Neural progenitor cell (in vitro differentiated cells): ENCODE results near the gene EPB41L4A. TPM values are rescaled to one million over a fixed set of nuclear protein-coding genes. Genes with fewer than 3 reads are reported as not detected.

Source experiments
- DNase-seq: peaks from one replicate; pipeline ENCODE4 v3.0.0-alpha.2; 2016; ENCODE audit warnings: low spot score
- H2AFZ ChIP-seq: fragments of 200-600 bp; sonication (generic); replicated peaks from 2 replicates; pipeline ENCODE4 v1.6.1; 2016; ENCODE audit warnings: antibody characterized with exemption
- H3F3A ChIP-seq: fragments of 200-600 bp; sonication (generic); 2 replicates; pipeline ENCODE4 v1.6.1; 2016; ENCODE audit warnings: antibody characterized with exemption, low read depth
- H3K27ac ChIP-seq: fragments of 200-600 bp; sonication (generic); 2 replicates; pipeline ENCODE4 v1.5.1; 2016; ENCODE audit warnings: mild to moderate bottlenecking
- H3K27me3 ChIP-seq: fragments of 200-600 bp; sonication (generic); 2 replicates; pipeline ENCODE4 v1.6.1; 2016; ENCODE audit warnings: mild to moderate bottlenecking, moderate library complexity
- H3K36me3 ChIP-seq: fragments of 200-600 bp; sonication (generic); 2 replicates; pipeline ENCODE4 v1.5.1; 2016
- H3K4me1 ChIP-seq: fragments of 200-600 bp; sonication (generic); 2 replicates; pipeline ENCODE4 v1.6.1; 2016; ENCODE audit warnings: mixed run types
- H3K4me2 ChIP-seq: fragments of 200-600 bp; sonication (generic); 2 replicates; pipeline ENCODE4 v1.6.1; 2016
- H3K4me3 ChIP-seq: fragments of 200-600 bp; sonication (generic); 2 replicates; pipeline ENCODE4 v1.5.1; 2016
- H3K79me2 ChIP-seq: fragments of 200-600 bp; sonication (generic); 2 replicates; pipeline ENCODE4 v1.6.1; 2016; ENCODE audit warnings: low read depth
- H3K9ac ChIP-seq: fragments of 200-600 bp; sonication (generic); 2 replicates; pipeline ENCODE4 v1.6.1; 2016
- H3K9me3 ChIP-seq: fragments of 200-600 bp; sonication (generic); 2 replicates; pipeline ENCODE4 v1.5.1; 2016; ENCODE audit warnings: low read depth
- H4K20me1 ChIP-seq: fragments of 200-600 bp; sonication (generic); 2 replicates; pipeline ENCODE4 v1.6.1; 2016; ENCODE audit warnings: low read depth
- H3K27ac Mint-ChIP-seq: 3 replicates; pipeline ENCODE4 v1.8.0; 2021; ENCODE audit warnings: mixed read lengths
- H3K27me3 Mint-ChIP-seq: 2 replicates; pipeline ENCODE4 v1.8.0; 2022; ENCODE audit warnings: low read depth, mild to moderate bottlenecking, inconsistent platforms, moderate library complexity, mixed read lengths; ENCODE audit not compliant: insufficient read depth
- H3K36me3 Mint-ChIP-seq: 3 replicates; pipeline ENCODE4 v1.8.0; 2021; ENCODE audit warnings: mixed read lengths
- H3K4me1 Mint-ChIP-seq: 3 replicates; pipeline ENCODE4 v1.8.0; 2021; ENCODE audit warnings: mixed read lengths
- H3K4me3 Mint-ChIP-seq: 3 replicates; pipeline ENCODE4 v1.8.0; 2021; ENCODE audit warnings: mild to moderate bottlenecking, moderate library complexity, mixed read lengths
- H3K9me3 Mint-ChIP-seq: 3 replicates; pipeline ENCODE4 v1.8.0; 2020; ENCODE audit warnings: mixed read lengths
- EZH2 ChIP-seq: fragments of 200-600 bp; sonication (generic); IDR thresholded peaks from 2 replicates; pipeline ENCODE4 v1.6.1; 2017; ENCODE audit warnings: antibody characterized with exemption, mild to moderate bottlenecking, moderate library complexity
- EZH2phosphoT487 ChIP-seq: fragments of 200-600 bp; sonication (generic); IDR thresholded peaks from 2 replicates; pipeline ENCODE4 v1.6.1; 2017; ENCODE audit warnings: antibody characterized with exemption
- total RNA-seq: library from RNA; depleted of rRNA; stranded (reverse); fragments of >200 nt; gene quantifications from 2 replicates; pipeline ENCODE4 v1.2.3, GENCODE V29; 2015; ENCODE audit warnings: low replicate concordance
- TF ChIP-seq, protein P1 (sequence below): fragments of 200-600 bp; sonication (generic); IDR thresholded peaks from 2 replicates; pipeline ENCODE4 v1.5.1; 2017; ENCODE audit warnings: antibody characterized with exemption, mild to moderate bottlenecking

Gene EPB41L4A
- total RNA-seq, 1 donor from 2014 or later = 2.7 TPM

- Histone ChIP-seq H3K4me3 (no peak overlapping the region), H3K79me2 (no peaks in the 10 kb centered on the region), H2AFZ (no peak overlapping the region), H3K9ac (no peak overlapping the region), H3F3A (no peaks in the 10 kb centered on the region), H3K4me2 (no peak overlapping the region), H3K27me3 (no peaks in the 10 kb centered on the region), H4K20me1 (no peaks in the 10 kb centered on the region), H3K27ac (no peak overlapping the region), H3K4me1 (no peaks in the 10 kb centered on the region), H3K36me3 (no peaks in the 10 kb centered on the region), H3K9me3 (no peaks in the 10 kb centered on the region)
- Mint-ChIP-seq H3K36me3 (peaks cover 10% of the 10 kb centered on the region), H3K4me3 (no peak overlapping the region), H3K27ac (no peak overlapping the region), H3K4me1 (peaks cover 25% of the 10 kb centered on the region), H3K27me3 (no peaks in the 10 kb centered on the region), H3K9me3 (peaks cover 3% of the 10 kb centered on the region)
- DNase-seq = no peak
- TF ChIP-seq, protein P1, sequence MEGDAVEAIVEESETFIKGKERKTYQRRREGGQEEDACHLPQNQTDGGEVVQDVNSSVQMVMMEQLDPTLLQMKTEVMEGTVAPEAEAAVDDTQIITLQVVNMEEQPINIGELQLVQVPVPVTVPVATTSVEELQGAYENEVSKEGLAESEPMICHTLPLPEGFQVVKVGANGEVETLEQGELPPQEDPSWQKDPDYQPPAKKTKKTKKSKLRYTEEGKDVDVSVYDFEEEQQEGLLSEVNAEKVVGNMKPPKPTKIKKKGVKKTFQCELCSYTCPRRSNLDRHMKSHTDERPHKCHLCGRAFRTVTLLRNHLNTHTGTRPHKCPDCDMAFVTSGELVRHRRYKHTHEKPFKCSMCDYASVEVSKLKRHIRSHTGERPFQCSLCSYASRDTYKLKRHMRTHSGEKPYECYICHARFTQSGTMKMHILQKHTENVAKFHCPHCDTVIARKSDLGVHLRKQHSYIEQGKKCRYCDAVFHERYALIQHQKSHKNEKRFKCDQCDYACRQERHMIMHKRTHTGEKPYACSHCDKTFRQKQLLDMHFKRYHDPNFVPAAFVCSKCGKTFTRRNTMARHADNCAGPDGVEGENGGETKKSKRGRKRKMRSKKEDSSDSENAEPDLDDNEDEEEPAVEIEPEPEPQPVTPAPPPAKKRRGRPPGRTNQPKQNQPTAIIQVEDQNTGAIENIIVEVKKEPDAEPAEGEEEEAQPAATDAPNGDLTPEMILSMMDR = no peak
- TF ChIP-seq EZH2phosphoT487 (no peak), EZH2 (no peak)
Observed at GRCh38 chr5:112373885-112374284, 45.2 kb downstream of the EPB41L4A start.

DNA sequence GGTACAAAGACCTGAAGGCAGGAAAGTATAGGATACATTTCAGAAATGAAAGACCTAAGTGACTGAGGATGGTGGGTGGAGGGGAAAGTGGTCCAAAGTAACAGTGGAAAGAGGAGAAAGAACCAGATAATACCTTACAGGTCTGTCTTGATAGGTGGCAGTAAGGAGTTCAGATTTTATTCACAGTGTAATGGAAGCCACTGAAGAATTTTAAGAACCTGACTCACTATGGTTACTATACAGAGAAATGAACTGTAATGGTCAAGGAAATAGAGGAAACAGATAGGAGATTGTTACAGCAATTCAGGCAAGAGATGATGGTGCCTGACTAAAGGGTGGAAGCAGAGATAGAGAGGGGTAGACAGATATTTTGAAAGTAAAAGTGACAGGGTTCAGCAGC is 46.5 kb downstream of the EPB41L4A start:
- H3K9me3 ChIP-seq = no peaks in the 10 kb centered on the region

GRCh38 chr5:112371067-112371466 is 48.0 kb downstream of the EPB41L4A start:
- no peaks in the 10 kb centered on the region for H3F3A ChIP-seq
- no peaks in the 10 kb centered on the region for H4K20me1 ChIP-seq
- no peak overlapping the region for H3K9ac ChIP-seq
- no peak overlapping the region for H2AFZ ChIP-seq
- DNase-seq = no peak
- H3K9me3 ChIP-seq = no peaks in the 10 kb centered on the region
- Mint-ChIP-seq H3K4me3 (no peak overlapping the region), H3K36me3 (peaks cover 5% of the 10 kb centered on the region), H3K9me3 (peaks cover 3% of the 10 kb centered on the region), H3K27ac (no peak overlapping the region), H3K27me3 (no peaks in the 10 kb centered on the region), H3K4me1 (peaks cover 13% of the 10 kb centered on the region)
- no peaks in the 10 kb centered on the region for H3K4me1 ChIP-seq
- TF ChIP-seq EZH2 (no peak), EZH2phosphoT487 (no peak)
- TF ChIP-seq, protein P1 = no peak
- H3K4me3 ChIP-seq = no peak overlapping the region
- no peaks in the 10 kb centered on the region for H3K79me2 ChIP-seq
- no peaks in the 10 kb centered on the region for H3K36me3 ChIP-seq
- H3K4me2 ChIP-seq = no peak overlapping the region
- no peak overlapping the region for H3K27ac ChIP-seq
- H3K27me3 ChIP-seq = no peaks in the 10 kb centered on the region

More for the DNA sequence above, 46.5 kb downstream of the EPB41L4A start:
- no peak overlapping the region for H3K27ac Mint-ChIP-seq
- no peaks in the 10 kb centered on the region for H3K79me2 ChIP-seq
- no peak for TF ChIP-seq EZH2phosphoT487
- TF ChIP-seq, protein P1 = no peak
- no peak for TF ChIP-seq EZH2
- H4K20me1 ChIP-seq = no peaks in the 10 kb centered on the region
- no peaks in the 10 kb centered on the region for H3K36me3 ChIP-seq
- H3K9ac ChIP-seq = no peak overlapping the region
- peaks cover 8% of the 10 kb centered on the region for H3K36me3 Mint-ChIP-seq
- H3K4me3 Mint-ChIP-seq = no peak overlapping the region
- no peaks in the 10 kb centered on the region for H3K27me3 Mint-ChIP-seq
- H3K9me3 Mint-ChIP-seq = peaks cover 3% of the 10 kb centered on the region
- H3K4me2 ChIP-seq = no peak overlapping the region
- H3K4me3 ChIP-seq = no peak overlapping the region
- peaks cover 14% of the 10 kb centered on the region for H3K4me1 Mint-ChIP-seq
- no peak for DNase-seq
- no peaks in the 10 kb centered on the region for H3F3A ChIP-seq
- H3K27ac ChIP-seq = no peak overlapping the region
- H3K4me1 ChIP-seq = no peaks in the 10 kb centered on the region
- no peaks in the 10 kb centered on the region for H3K27me3 ChIP-seq
- H2AFZ ChIP-seq = no peak overlapping the region

GRCh38 chr5:112367400-112367799 is 51.7 kb downstream of the EPB41L4A start:
- H3K4me3 ChIP-seq = no peak overlapping the region
- H3F3A ChIP-seq = no peaks in the 10 kb centered on the region
- H3K9ac ChIP-seq = no peak overlapping the region
- H3K27ac ChIP-seq = no peak overlapping the region
- no peaks in the 10 kb centered on the region for H4K20me1 ChIP-seq
- H3K36me3 ChIP-seq = no peaks in the 10 kb centered on the region
- no peaks in the 10 kb centered on the region for H3K27me3 Mint-ChIP-seq
- H3K4me1 Mint-ChIP-seq = peaks cover 12% of the 10 kb centered on the region
- DNase-seq = no peak
- H3K9me3 ChIP-seq = no peaks in the 10 kb centered on the region
- no peaks in the 10 kb centered on the region for H3K4me1 ChIP-seq
- H3K27me3 ChIP-seq = no peaks in the 10 kb centered on the region
- H3K36me3 Mint-ChIP-seq = no peaks in the 10 kb centered on the region
- H2AFZ ChIP-seq = no peak overlapping the region
- H3K4me3 Mint-ChIP-seq = no peak overlapping the region
- no peaks in the 10 kb centered on the region for H3K9me3 Mint-ChIP-seq
- TF ChIP-seq, protein P1 = no peak
- no peak for TF ChIP-seq EZH2phosphoT487
- no peak for TF ChIP-seq EZH2
- H3K79me2 ChIP-seq = no peaks in the 10 kb centered on the region
- H3K4me2 ChIP-seq = no peak overlapping the region
- no peak overlapping the region for H3K27ac Mint-ChIP-seq
